GM19239 (cell line): ENCODE measurements around the gene HSDL1.

Source experiments
- DNase-seq: peaks from one replicate; pipeline ENCODE4 v3.0.0; 2011; ENCODE audit warnings: low spot score; ENCODE audit not compliant: insufficient read length
- FAIRE-seq: peaks from 2 replicates; lab custom pipeline; 2011; peaks lifted over from hg19 to GRCh38; lab: Jason Lieb, UNC

Gene HSDL1

DNA sequence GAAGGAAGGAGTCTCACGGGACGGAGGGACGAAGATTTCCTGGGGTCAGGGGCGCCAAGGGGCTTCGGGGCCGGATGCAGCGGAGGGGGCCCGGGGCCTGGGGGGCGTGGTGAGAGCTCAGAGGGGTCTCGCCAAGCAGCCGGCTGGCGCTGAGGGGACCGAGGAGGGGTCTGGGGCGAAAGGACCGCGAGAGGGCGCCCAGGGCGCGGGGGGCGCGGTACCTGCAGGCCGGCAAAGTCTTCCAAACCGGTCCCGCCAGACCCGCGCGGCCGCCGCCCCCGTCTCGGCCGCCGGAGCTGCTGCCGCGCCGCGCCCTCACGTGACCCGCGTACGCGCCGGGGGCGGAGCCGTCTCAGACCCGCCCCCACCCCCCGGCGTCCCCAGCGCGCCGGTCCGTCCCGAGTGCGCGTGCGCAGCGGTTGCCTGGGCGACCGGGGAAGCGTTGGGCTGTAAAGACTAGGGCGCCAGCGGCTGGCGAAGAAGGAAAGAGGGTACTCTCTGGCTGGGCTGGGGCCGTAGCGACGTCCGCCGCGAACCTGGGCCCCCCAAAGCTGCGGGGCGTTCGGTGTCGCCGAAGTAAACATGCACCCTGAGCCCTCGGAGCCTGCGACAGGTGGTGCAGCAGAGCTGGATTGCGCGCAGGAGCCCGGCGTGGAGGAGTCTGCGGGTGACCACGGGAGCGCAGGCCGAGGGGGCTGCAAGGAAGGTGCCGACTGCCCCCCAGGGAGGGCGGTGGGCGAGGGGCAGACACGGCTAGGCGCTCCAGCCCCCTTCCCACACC lies at the start of gene HSDL1, which contains the start of gene DNAAF1:
TSS of gene HSDL1 (minus strand) at position 319 of the 781 bp plus-strand sequence. CDS start 13,856 bp downstream, outside the sequence.
TSS of gene DNAAF1 (plus strand) at position 450 of the 781 bp plus-strand sequence. CDS start at position 583, 133 bp downstream.
- FAIRE-seq: peak; percentile 86
- peak; percentile 87 for DNase-seq

DNA sequence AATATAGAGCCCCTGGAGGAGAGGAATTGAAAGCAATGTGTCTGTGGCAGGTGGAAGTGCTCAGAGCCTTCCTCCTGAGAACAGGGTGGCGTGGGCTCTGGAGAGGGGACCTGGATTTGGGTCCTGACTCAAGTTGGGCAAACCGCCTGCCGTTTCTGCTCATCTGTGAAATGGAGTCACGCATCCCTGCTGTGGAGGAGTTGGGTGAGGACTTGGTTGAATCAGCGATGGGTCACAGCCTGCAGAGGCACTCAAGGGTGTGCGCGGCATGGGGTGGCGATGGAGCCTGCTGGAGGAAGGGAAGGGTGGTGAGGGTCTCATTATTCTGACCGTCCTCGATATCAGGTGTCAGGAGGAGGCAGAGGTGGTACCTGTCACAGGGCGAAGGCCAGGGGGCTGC lies 49.0 kb upstream of the HSDL1 start:
- FAIRE-seq: no peak

DNA sequence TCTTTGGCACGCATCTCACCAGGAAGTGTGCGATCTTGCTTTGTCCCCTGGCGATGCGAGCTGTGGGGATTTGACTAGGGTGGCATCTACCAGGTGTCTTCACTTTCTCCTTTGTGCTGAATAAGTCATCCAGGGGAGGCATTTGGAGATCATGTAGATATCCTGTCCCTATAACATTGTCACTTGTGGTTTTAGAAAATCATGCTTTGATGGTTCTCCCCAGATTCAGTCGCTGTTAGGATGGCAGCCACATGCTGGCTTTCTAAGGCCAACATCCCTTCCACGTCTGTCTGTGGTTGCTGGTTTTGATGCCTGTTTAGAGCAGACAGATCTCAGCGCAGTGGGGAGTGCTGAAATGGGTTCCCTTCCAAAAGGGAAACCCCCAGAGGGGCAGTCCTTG lies 48.5 kb upstream of the HSDL1 start:
- DNase-seq (no peak), FAIRE-seq (no peak)

More for the DNA sequence above, 49.0 kb upstream of the HSDL1 start:
- DNase-seq: no peak

DNA sequence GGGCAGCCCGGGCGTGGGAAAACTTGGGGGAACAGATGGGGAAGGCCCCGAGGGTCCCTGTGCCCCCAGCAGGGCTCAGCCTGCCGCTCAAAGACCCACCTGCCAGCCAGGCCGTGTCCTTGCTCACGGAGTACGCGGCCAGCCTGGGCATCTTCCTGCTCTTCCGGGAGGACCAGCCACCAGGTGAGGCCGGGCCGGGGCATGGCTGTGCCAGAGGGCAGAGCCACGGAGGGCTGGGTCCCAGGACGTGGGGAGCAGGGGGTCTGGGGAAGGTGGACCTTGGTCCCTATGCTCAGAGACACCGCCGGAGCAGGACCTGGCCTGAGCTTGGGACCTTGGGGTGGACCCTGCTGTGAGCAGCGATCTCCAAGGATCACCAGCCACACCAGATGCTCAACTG lies 46.5 kb upstream of the HSDL1 start:
- FAIRE-seq: no peak

DNA sequence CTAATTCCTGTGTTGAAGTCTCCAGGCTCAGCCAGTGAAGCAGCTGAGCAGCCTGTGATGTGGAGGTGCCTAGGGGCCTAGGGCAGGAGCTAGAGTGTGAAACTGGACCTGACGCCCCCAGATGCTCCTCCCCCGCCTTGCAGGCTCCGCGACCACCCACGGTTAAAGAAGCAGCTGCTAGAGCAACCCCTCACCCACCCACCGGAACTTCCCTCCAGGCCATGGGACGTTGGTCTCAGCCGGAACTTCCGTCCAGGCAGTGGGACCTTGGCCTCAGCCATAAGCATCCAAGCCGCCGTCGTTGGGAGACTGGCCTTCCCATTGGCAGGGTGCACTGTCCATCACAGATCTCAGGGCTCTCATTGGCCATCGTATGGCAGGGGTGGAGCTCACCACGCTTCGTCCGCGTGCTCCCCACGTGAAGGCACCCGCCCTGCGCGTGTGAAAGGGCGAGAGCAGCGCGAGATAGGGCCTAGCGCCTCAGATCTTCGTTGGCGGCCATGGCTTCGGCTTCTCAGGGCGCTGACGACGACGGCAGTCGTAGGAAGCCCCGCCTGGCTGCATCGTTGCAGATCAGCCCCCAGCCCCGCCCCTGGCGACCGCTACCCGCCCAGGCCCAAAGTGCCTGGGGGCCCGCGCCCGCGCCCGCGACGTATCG lies 45.9 kb upstream of the HSDL1 start, which contains the start of gene ADAD2:
TSS of gene ADAD2 (plus strand) at position 427 of the 658 bp plus-strand sequence. CDS start at position 501, 74 bp downstream.
- no peak for DNase-seq
- no peak for FAIRE-seq

More for the DNA sequence above, 46.5 kb upstream of the HSDL1 start:
- DNase-seq: no peak

DNA sequence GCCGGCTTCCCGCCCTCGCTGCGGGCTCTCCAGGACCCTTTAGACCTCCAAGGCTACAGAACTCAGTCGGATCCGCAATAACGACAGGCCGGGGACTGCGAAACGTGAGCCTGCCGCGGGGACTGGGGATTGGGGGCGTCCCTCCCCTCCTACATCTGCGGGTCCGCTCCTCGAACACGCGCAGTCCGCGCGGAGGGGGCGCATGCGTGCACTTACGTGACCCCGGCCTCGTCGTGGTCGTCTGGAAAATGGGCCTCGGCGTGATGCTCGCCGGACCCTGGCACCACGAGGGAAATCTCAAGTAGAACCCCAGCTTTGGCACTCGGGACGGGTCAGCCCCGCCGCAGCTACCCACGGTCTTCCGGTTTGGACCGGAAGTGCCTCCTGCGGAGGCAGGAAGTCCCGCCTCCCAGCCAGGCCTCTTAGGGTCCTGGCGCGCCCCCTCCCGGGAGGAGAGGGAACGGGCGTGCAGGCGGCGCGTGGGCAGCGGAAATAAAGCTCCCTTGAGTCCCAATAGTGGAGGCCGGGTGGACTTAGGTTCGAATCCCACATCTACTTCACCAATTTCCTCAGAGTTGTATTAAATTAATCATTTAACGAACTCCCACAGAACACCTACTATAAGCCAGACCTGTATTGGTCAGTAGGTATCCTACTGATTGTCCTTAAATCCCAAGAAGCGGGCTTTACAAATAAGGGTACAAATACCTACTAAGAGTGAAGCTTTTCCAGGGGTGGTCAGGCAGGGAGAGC lies 41.9 kb upstream of the HSDL1 start, which contains the start of gene TAF1C:
TSS of gene TAF1C (minus strand) at position 373 of the 753 bp plus-strand sequence. CDS start 2,069 bp downstream, outside the sequence.
- FAIRE-seq (peak; percentile 87), DNase-seq (peak; percentile 100)

DNA sequence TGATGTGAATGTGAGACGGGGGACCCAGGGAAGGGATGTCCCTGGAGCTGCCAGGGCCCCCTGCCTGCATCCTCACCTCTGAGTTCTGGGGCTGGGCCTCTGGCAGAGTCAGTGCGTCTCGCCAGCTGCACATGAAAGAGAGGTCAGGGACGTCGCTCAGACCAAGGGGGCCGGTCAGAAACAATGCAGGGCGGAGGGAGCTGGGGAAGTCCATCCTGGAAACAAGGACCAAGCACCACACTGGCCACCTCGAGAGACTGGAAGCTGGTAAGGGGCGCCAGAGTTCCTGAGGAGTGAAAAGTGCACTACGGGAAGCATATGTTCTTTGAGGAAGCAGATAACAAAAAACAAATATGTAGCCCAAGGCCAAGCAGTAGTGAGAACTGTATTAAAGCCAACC lies 39.8 kb upstream of the HSDL1 start:
- no peak for FAIRE-seq

DNA sequence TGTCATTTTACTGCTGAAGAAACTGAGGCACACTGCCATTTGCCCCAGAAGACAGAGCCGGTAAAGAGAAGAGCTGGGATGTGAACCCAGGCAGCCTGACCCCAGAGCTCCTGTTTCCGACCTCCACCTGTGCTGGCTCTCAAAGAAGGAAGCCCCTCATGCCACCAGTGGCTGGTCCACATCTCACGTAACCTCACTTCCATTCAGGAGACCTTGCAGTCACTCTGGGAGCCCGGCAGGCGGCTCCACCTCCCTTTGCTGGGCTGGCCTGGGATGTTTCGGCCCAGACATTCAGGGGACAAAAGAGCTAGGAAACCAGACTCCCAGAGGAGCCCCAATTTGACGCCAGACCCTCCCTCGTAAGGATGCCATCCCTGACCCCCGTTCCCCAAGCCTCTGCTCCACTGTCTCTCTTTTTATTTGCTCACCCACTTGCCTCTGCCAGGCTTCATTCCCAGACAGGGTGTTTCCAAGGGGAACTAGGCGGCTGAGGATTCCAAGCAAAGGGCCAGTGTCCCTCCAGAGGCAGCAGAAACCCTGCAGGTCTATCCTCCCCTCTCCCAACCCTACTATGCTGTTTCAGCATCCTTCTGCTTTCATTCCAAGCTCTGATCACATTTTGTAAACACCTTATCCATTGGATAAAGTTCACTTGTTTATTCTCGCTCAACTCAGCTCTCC lies 39.1 kb upstream of the HSDL1 start:
- DNase-seq: no peak
- FAIRE-seq: no peak

More for the DNA sequence above, 39.8 kb upstream of the HSDL1 start:
- no peak for DNase-seq

DNA sequence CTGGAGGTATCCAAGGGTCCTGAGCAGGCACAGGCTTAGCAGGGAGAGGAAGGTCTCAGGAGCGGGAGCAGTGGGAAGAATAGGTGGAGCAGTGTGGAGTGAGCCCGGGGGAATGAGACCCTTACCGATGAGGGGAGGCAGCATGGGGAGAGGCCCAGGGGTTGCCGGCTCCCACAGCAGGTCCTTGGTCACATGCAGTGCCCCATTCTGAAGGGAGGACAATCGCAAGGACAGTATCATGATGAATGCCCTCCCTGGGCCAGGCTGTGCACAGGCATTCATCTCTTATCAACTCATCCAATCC lies 38.5 kb upstream of the HSDL1 start:
- no peak for FAIRE-seq

GRCh38 chr16:84182680-84183571 lies 37.9 kb upstream of the HSDL1 start:
- FAIRE-seq (no peak), DNase-seq (no peak)

More for the DNA sequence above, 38.5 kb upstream of the HSDL1 start:
- DNase-seq: no peak

DNA sequence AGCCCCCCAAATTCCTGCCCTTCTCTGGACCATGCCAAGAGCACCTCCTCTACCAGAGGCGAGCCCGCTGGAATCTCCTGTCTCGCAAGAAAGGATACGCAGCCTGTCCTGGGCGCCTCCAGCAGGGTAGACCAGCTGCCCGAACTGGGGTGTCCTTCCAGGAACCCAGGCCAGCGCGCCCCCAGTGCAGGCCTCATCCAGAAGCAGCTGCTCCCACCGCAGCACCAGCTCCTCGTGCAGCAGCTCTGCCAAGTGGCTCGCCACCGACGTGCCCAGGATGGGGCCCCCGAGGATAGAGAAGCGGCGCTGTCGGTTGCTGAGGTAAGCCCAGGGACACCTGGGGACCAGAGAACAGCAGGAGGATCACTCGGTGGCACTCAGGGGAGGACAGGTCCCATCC lies 37.1 kb upstream of the HSDL1 start:
- no peak for FAIRE-seq
- DNase-seq: no peak

DNA sequence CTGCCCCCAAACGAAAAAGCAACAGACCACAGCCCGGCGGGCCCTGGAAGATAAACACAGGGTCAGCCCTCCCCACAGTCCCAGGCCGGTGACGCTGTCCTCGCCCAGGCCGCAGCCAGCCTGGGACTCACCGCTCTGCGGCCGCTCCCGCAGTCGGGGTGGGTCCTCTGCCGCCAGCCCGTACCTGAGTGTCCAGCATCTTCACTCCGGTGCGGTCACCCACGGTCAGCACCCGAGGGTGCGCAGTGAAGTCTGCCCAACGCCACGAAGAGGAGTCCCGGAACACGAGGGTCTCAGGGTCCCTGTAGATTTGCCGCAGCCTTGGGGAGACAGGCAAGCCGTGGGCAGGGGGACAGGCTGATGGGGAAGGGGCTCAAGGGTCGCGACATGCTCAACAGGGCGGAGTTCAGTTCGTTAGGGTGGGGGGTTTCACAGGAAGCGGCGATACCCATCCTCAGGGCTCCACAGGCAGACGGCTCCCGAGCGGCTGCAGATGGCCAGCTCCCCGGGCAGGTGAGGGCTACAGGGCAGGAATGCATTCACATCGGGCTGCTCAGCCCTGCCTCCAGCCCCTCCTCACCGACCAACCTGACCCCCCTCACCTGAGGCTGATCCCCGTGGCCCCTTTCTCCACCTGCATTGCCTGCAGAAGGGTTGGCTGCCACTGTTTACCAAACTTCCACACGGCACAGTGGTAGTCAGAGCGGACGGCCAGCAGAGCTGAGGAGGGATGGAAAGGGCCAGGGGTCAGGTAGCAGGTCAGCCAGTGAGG lies 36.4 kb upstream of the HSDL1 start:
- no peak for DNase-seq
- FAIRE-seq: no peak

DNA sequence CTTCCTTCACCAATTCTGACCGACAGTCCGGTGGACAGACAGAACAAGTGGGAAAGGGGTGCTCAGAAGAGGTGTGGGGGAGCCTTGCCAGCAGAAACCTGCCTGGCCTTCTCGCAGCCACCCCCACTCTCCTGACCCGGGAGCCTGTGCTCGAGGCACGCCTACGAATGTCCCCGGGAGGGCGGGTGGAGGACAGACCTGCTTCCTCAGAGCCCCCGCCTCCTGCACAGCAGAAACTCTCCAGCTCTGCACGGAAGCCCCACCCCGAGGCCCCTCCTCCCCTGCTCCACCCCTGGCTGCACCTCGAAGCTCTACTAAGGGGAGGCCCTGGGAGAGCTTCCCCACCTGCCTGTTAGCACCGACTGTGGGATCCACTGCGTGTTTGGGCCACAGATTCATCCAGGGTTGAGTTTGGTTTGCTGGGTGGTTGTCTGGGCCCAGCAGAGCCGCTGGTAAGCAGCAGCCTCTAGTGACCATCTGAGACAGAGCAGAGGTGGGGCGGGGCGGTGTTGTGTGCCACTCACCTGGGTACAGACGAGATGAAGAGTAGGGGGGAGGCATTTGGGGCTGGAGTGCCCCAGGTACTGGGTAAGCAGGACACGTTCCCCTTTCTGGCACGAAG lies 35.7 kb upstream of the HSDL1 start:
- DNase-seq (no peak), FAIRE-seq (no peak)

- no peak for DNase-seq
- FAIRE-seq: no peak
Observed at GRCh38 chr16:84179612-84180320, 34.8 kb upstream of the HSDL1 start.

DNA sequence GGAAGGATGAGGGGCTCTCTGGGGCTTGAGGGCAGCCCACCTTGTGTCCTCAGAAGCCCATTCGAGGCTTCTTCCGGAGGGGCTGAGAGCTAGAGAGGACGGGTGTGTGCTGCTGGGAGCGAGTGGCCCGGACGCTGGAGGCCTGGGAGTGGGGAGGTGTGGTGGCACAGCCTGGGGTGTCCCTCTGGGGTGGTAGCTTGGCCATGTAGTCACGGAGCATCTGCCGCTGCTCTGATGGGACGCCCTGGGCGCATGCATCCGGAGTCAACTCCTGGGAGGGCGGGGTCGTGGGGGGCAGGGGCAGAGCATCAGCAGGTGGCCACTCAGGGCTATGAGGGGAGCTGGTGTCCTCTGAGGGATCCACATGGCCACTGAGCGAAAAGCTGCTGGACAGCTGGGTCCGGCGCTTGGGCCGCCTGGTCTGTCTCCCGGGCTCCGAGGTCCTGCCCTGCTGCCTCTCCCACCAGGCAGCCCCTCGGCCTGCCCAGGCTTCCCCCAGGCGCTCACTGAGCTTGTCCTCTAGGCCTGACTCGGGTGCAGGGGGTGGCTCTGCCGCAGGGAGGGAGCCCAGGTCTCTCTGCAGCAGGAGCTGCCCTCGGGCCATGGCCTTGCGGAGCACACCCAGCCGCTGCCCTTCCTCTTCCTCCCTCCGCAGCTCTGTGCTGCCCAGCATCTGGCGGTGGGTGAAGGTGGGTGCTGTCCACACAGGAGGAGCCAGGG lies 34.1 kb upstream of the HSDL1 start:
- FAIRE-seq (no peak), DNase-seq (no peak)

- no peak for DNase-seq
Observed at GRCh38 chr16:84178146-84178765, 33.3 kb upstream of the HSDL1 start.

More at GRCh38 chr16:84178146-84178765, 33.3 kb upstream of the HSDL1 start:
- no peak for FAIRE-seq
